ENCODE data around the gene CCDC27. TPM values are rescaled to one million over a fixed set of nuclear protein-coding genes. Genes with fewer than 3 reads are reported as not detected.

The CCDC27 gene
- total RNA-seq, 2 experiments from 2014 or later: not detected

GRCh38 chr1:3768811-3769390 lies 16.7 kb downstream of the CCDC27 start:
- TF ChIP-seq, protein P1, sequence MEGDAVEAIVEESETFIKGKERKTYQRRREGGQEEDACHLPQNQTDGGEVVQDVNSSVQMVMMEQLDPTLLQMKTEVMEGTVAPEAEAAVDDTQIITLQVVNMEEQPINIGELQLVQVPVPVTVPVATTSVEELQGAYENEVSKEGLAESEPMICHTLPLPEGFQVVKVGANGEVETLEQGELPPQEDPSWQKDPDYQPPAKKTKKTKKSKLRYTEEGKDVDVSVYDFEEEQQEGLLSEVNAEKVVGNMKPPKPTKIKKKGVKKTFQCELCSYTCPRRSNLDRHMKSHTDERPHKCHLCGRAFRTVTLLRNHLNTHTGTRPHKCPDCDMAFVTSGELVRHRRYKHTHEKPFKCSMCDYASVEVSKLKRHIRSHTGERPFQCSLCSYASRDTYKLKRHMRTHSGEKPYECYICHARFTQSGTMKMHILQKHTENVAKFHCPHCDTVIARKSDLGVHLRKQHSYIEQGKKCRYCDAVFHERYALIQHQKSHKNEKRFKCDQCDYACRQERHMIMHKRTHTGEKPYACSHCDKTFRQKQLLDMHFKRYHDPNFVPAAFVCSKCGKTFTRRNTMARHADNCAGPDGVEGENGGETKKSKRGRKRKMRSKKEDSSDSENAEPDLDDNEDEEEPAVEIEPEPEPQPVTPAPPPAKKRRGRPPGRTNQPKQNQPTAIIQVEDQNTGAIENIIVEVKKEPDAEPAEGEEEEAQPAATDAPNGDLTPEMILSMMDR (IDR thresholded peaks at IDR 0.05): no peak
- no peak for ATAC-seq
- peaks cover 7% of the 10 kb centered on the region for H3K4me1 Mint-ChIP-seq (ENCODE audit: low read depth)
- no peak for DNase-seq
- H3K27me3 Mint-ChIP-seq: peaks cover 9% of the 10 kb centered on the region
- no peak overlapping the region for H3K27ac Mint-ChIP-seq
- H3K4me3 Mint-ChIP-seq: no peak overlapping the region
- H3K9me3 Mint-ChIP-seq: no peaks in the 10 kb centered on the region
- intact Hi-C loops (cut with micrococcal nuclease): no loop called here
- ChIA-PET POLR2A (interaction anchor here (0.8 to 1.1 kb wide), 2 partner anchors 10 to 27 kb away, joined by 3 read pairs; partner anchors contain the start of gene LRRC47), CTCF (interaction anchor here (1.1 kb wide), 1 partner anchor 12 kb away, joined by 3 read pairs; no protein-coding TSS in a partner anchor)
- no peaks in the 10 kb centered on the region for H3K36me3 Mint-ChIP-seq (ENCODE audit: low read depth)

DNA sequence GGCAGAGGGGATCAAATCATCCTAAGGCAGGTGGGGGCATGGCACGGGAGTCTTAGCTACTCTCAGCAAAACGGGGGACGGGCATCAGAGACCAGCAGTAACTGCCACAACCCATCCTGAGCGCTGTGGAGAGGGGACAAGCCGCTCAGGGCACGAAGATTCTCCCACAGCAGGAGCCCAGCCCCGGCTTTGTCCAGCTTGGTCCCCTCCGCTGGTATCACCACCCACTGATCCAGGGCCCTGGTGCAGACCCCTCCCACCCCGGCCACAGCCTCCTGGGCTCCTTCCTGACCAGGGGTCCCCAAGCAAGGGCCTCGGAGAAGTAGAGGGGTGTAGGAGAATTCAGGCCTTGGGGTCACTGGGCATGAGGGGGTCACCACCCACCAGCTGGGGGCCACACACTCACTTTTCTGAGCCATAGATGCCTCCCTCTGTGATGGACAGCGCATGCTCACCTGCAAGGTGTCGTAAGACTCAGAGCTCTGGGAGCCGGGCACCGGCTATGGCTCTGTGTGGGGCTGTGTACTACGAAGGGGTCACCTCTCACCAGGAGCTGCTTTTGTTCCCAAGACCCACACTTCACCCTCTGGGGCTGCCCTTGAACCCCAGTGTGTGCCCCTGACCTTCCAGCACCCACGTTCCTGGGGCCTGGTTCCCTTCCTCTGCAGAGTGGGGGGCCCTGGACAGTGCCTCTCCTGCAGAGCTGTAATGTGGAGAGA lies 18.0 kb downstream of the CCDC27 start:
- Mint-ChIP-seq H3K27ac (no peak overlapping the region), H3K9me3 (no peaks in the 10 kb centered on the region), H3K4me1 (ENCODE audit: low read depth) (peaks cover 7% of the 10 kb centered on the region), H3K27me3 (peaks cover 7% of the 10 kb centered on the region), H3K4me3 (peak overlapping the region; percentile 77), H3K36me3 (ENCODE audit: low read depth) (no peaks in the 10 kb centered on the region)
- ChIA-PET POLR2A (no interaction called here), CTCF (no interaction called here)
- no peak for DNase-seq
- intact Hi-C loops (cut with micrococcal nuclease): no loop called here
- no peak for ATAC-seq
- TF ChIP-seq, protein P1 (IDR thresholded peaks at IDR 0.05): no peak

GRCh38 chr1:3771108-3772026 lies 19.1 kb downstream of the CCDC27 start:
- ATAC-seq: peak; percentile 0
- ChIA-PET POLR2A (interaction anchor here (0.6 to 1.4 kb wide), 4 partner anchors 10 to 128 kb away, joined by 3 to 5 read pairs (median 4); partner anchors contain the start of gene C1orf174), CTCF (no interaction called here)
- H3K36me3 Mint-ChIP-seq (ENCODE audit: low read depth): no peaks in the 10 kb centered on the region
- H3K4me1 Mint-ChIP-seq (ENCODE audit: low read depth): peaks cover 11% of the 10 kb centered on the region
- no peak for DNase-seq
- peak overlapping the region; percentile 87 for H3K27ac Mint-ChIP-seq
- intact Hi-C loops (cut with micrococcal nuclease): no loop called here
- H3K4me3 Mint-ChIP-seq: peak overlapping the region; percentile 77
- TF ChIP-seq, protein P1 (IDR thresholded peaks at IDR 0.05): no peak
- no peaks in the 10 kb centered on the region for H3K9me3 Mint-ChIP-seq
- no peaks in the 10 kb centered on the region for H3K27me3 Mint-ChIP-seq

GRCh38 chr1:3772027-3772714 lies 19.9 kb downstream of the CCDC27 start:
- DNase-seq (peak; percentile 93), ATAC-seq (peak; percentile 84)
- ChIA-PET POLR2A (interaction anchor here (0.6 to 1.4 kb wide), 4 partner anchors 11 to 128 kb away, joined by 3 to 5 read pairs (median 4); partner anchors contain the start of gene C1orf174), CTCF (no interaction called here)
- H3K4me1 Mint-ChIP-seq (ENCODE audit: low read depth): peaks cover 11% of the 10 kb centered on the region
- H3K36me3 Mint-ChIP-seq (ENCODE audit: low read depth): no peaks in the 10 kb centered on the region
- peak overlapping the region; percentile 77 for H3K4me3 Mint-ChIP-seq
- peak overlapping the region; percentile 87 for H3K27ac Mint-ChIP-seq
- H3K27me3 Mint-ChIP-seq: no peaks in the 10 kb centered on the region
- TF ChIP-seq, protein P1 (IDR thresholded peaks at IDR 0.05): no peak
- H3K9me3 Mint-ChIP-seq: no peaks in the 10 kb centered on the region
- intact Hi-C loops (cut with micrococcal nuclease): no loop called here

All from activated CD8-positive, alpha-beta T cell treated with anti-CD3 and anti-CD28 coated beads for 36 hours (primary cell).